H1 (cell line): ENCODE results near the gene PTTG2. TPM values are rescaled to one million over a fixed set of nuclear protein-coding genes. Genes with fewer than 3 reads are reported as not detected.

Experiments
- CTBP2 ChIP-seq: IDR thresholded peaks from 2 replicates; pipeline ENCODE4 v1.7.0; 2011; ENCODE audit warnings: borderline replicate concordance, mild to moderate bottlenecking, moderate library complexity, mixed read lengths, low read length; ENCODE audit not compliant: insufficient read depth, insufficient read length
- HDAC2 ChIP-seq, 2 experiments: fragments of 300-600 bp in 1 of 2; sonication (generic) in 1 of 2; IDR thresholded peaks; 2 replicates each; pipeline ENCODE4 v1.6.1; 2011 to 2012; ENCODE audit warnings: low read depth in 2 of 2, low read length in 2 of 2, mild to moderate bottlenecking in 2 of 2, moderate library complexity in 2 of 2, borderline replicate concordance in 1 of 2, inconsistent platforms in 1 of 2
- NANOG ChIP-seq: IDR thresholded peaks from 2 replicates; pipeline ENCODE4 v1.6.1; 2011; ENCODE audit warnings: low read length, low read depth, mild to moderate bottlenecking, inconsistent platforms; ENCODE audit not compliant: insufficient read depth, poor library complexity, severe bottlenecking
- POLR2AphosphoS5 ChIP-seq: IDR thresholded peaks from 2 replicates; pipeline ENCODE4 v1.6.1; 2011; ENCODE audit warnings: low read depth, low read length
- SAP30 ChIP-seq: fragments of 300-600 bp; sonication (generic); IDR thresholded peaks from 2 replicates; pipeline ENCODE4 v1.7.1; 2012; ENCODE audit warnings: low read length, moderate library complexity, mild to moderate bottlenecking, inconsistent platforms; ENCODE audit not compliant: insufficient read depth, insufficient replicate concordance
- SIX5 ChIP-seq: IDR thresholded peaks from 2 replicates; pipeline ENCODE4 v1.6.1; 2011; ENCODE audit warnings: mild to moderate bottlenecking, low read depth, low read length
- SRF ChIP-seq: IDR thresholded peaks from 2 replicates; pipeline ENCODE4 v1.6.1; 2011; ENCODE audit warnings: mild to moderate bottlenecking, low read depth, low read length, moderate library complexity
- TBP ChIP-seq: IDR thresholded peaks from 2 replicates; pipeline ENCODE4 v1.6.1; 2011; ENCODE audit warnings: low read depth, low read length, improper control_type of control experiment
- polyA plus RNA-seq, 7 experiments: library from polyadenylated mRNA; depleted of rRNA in 3 of 7; stranded (reverse) in 5 of 7; unstranded in 2 of 7; fragments of >200 nt in 5 of 7; fragments of 200-250 nt in 2 of 7; gene quantifications; 1 replicate in 5 of 7; 2 replicates in 1 of 7; 4 replicates in 1 of 7; pipeline versions ENCODE4 v1.2.1 to v1.2.3, GENCODE V29; 2011 to 2013; ENCODE audit warnings: missing spikeins in 2 of 7, mixed read lengths in 2 of 7
- total RNA-seq: library from RNA; stranded (reverse); fragmentation: NEBNext Ultra II Directional; extraction: Animal tissue kit (Norgen Biotek cat#: 25700); gene quantifications from 2 replicates; pipeline ENCODE4 v1.2.1, GENCODE V29; 2021
- TF ChIP-seq, protein P1 (sequence below): fragments of 300-600 bp; sonication (generic); IDR thresholded peaks from 2 replicates; pipeline ENCODE4 v1.7.1; 2012; ENCODE audit warnings: low read length, moderate library complexity, mild to moderate bottlenecking, inconsistent platforms; ENCODE audit not compliant: insufficient replicate concordance
- TF ChIP-seq, protein P2 (sequence below): IDR thresholded peaks from 2 replicates; pipeline ENCODE4 v1.6.1; 2011; ENCODE audit warnings: low read depth, mild to moderate bottlenecking, low read length; ENCODE audit not compliant: insufficient read depth

PTTG2 gene
- total and polyA plus RNA-seq, 2 of the 8 experiments (the other 6 are each of a cell fraction or from before 2014, with no cell fraction given), result not detected

DNA sequence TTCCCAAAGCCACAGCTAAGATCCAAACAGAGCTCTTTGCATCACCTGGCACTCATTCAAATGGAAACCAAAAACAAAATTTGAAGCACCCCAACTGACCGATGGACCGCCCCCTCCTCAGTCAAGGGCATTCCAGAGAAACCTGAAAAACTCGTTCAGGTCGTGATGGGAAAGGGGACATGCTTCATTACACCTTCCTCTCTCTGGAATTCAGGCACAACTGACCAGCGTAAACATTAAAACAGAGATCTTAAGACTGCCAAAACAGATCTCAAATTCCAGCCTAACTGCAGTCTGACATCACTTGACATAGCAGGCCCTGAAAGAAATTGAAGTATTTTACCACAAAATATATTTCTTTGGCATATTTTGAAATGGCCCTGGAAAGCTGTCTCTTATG, 28.5 kb downstream of the PTTG2 start (continued):
- TF ChIP-seq, protein P1, sequence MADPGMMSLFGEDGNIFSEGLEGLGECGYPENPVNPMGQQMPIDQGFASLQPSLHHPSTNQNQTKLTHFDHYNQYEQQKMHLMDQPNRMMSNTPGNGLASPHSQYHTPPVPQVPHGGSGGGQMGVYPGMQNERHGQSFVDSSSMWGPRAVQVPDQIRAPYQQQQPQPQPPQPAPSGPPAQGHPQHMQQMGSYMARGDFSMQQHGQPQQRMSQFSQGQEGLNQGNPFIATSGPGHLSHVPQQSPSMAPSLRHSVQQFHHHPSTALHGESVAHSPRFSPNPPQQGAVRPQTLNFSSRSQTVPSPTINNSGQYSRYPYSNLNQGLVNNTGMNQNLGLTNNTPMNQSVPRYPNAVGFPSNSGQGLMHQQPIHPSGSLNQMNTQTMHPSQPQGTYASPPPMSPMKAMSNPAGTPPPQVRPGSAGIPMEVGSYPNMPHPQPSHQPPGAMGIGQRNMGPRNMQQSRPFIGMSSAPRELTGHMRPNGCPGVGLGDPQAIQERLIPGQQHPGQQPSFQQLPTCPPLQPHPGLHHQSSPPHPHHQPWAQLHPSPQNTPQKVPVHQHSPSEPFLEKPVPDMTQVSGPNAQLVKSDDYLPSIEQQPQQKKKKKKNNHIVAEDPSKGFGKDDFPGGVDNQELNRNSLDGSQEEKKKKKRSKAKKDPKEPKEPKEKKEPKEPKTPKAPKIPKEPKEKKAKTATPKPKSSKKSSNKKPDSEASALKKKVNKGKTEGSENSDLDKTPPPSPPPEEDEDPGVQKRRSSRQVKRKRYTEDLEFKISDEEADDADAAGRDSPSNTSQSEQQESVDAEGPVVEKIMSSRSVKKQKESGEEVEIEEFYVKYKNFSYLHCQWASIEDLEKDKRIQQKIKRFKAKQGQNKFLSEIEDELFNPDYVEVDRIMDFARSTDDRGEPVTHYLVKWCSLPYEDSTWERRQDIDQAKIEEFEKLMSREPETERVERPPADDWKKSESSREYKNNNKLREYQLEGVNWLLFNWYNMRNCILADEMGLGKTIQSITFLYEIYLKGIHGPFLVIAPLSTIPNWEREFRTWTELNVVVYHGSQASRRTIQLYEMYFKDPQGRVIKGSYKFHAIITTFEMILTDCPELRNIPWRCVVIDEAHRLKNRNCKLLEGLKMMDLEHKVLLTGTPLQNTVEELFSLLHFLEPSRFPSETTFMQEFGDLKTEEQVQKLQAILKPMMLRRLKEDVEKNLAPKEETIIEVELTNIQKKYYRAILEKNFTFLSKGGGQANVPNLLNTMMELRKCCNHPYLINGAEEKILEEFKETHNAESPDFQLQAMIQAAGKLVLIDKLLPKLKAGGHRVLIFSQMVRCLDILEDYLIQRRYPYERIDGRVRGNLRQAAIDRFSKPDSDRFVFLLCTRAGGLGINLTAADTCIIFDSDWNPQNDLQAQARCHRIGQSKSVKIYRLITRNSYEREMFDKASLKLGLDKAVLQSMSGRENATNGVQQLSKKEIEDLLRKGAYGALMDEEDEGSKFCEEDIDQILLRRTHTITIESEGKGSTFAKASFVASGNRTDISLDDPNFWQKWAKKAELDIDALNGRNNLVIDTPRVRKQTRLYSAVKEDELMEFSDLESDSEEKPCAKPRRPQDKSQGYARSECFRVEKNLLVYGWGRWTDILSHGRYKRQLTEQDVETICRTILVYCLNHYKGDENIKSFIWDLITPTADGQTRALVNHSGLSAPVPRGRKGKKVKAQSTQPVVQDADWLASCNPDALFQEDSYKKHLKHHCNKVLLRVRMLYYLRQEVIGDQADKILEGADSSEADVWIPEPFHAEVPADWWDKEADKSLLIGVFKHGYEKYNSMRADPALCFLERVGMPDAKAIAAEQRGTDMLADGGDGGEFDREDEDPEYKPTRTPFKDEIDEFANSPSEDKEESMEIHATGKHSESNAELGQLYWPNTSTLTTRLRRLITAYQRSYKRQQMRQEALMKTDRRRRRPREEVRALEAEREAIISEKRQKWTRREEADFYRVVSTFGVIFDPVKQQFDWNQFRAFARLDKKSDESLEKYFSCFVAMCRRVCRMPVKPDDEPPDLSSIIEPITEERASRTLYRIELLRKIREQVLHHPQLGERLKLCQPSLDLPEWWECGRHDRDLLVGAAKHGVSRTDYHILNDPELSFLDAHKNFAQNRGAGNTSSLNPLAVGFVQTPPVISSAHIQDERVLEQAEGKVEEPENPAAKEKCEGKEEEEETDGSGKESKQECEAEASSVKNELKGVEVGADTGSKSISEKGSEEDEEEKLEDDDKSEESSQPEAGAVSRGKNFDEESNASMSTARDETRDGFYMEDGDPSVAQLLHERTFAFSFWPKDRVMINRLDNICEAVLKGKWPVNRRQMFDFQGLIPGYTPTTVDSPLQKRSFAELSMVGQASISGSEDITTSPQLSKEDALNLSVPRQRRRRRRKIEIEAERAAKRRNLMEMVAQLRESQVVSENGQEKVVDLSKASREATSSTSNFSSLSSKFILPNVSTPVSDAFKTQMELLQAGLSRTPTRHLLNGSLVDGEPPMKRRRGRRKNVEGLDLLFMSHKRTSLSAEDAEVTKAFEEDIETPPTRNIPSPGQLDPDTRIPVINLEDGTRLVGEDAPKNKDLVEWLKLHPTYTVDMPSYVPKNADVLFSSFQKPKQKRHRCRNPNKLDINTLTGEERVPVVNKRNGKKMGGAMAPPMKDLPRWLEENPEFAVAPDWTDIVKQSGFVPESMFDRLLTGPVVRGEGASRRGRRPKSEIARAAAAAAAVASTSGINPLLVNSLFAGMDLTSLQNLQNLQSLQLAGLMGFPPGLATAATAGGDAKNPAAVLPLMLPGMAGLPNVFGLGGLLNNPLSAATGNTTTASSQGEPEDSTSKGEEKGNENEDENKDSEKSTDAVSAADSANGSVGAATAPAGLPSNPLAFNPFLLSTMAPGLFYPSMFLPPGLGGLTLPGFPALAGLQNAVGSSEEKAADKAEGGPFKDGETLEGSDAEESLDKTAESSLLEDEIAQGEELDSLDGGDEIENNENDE, result no peak
- no peak for TF ChIP-seq NANOG
- no peak for TF ChIP-seq TBP
- TF ChIP-seq POLR2AphosphoS5, result no peak
- TF ChIP-seq, protein P2, sequence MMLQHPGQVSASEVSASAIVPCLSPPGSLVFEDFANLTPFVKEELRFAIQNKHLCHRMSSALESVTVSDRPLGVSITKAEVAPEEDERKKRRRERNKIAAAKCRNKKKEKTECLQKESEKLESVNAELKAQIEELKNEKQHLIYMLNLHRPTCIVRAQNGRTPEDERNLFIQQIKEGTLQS, result no peak
- TF ChIP-seq SRF, result no peak
- TF ChIP-seq SIX5, result no peak
- no peak for TF ChIP-seq HDAC2 (IDR thresholded peaks at IDR 0.05; ENCODE audit: borderline replicate concordance in 1 of 2, low read depth in 2 of 2, low read length in 2 of 2)
- no peak for TF ChIP-seq CTBP2
- TF ChIP-seq SAP30, result no peak
